ENCODE measurements around the gene MYO18B. TPM values are rescaled to one million over a fixed set of nuclear protein-coding genes. Genes with fewer than 3 reads are reported as not detected.

MYO18B gene
- total RNA-seq, 1 donor from 2014 or later = not detected

DNA sequence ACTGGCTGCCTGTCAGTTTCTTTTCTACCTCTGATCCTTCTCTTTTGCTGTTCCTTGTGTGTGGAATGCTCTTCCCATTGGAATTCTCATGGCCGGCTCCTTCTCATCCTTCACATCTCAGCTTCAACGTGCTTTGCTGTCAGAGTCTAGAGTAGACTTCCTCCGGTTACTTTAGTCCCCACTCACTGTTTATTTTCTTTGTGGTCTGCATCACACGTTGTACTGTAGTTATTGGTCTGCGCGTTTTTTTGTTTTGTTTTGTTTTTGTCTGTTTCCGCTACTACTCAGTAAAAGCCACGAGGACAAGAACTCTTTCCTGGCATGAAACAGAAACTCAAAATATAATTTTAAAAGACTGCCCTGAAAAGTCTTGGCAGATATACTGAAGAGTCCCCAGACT is 305.9 kb downstream of the MYO18B start:
- DNase-seq (ENCODE audit: low read depth) = no peak

DNA sequence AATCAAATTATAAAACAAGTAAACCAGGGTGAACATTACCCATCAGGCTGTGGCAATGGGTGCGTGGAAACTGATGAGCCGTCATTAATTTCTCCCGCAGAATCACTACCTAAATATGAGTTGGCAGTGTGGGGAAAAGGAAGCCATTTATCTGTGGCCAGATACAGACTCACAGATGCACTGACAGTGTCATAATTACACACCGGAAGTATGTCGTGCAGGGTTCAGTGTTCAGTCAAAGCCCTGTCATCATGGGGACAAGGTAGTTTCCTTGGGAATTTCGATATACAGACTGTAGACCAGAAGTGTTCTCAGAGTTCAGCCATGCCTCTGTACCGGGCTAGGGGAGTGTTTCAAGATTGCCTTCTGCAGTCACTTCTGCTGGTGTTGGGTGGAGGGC is 308.1 kb downstream of the MYO18B start:
- DNase-seq (ENCODE audit: low read depth) = no peak

GRCh38 chr22:26053737-26054316 is 311.8 kb downstream of the MYO18B start:
- DNase-seq (ENCODE audit: low read depth) = no peak

- no peak for DNase-seq (ENCODE audit: low read depth)
These were observed 313.0 kb downstream of the MYO18B start for GRCh38 chr22:26054841-26055605.

DNA sequence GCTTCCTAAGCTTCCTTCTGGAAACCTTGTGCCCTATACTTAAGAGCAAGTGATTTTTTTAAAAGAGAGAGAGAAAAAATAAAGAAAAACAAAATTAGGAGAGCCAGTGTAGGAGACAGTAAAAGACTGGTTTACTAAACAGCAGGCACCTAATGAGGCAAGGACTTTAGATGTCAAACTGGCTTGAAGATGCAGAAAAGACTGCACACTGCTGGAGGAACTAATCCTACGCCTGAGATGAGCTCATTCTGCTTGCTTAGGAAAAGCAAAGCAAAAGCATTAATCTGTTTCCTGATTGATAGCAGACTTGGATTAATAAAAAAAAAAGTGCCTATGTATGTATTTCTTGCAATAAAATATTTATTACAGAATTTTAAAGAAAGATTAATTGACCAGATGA is 313.7 kb downstream of the MYO18B start:
- no peak for DNase-seq (ENCODE audit: low read depth)

DNA sequence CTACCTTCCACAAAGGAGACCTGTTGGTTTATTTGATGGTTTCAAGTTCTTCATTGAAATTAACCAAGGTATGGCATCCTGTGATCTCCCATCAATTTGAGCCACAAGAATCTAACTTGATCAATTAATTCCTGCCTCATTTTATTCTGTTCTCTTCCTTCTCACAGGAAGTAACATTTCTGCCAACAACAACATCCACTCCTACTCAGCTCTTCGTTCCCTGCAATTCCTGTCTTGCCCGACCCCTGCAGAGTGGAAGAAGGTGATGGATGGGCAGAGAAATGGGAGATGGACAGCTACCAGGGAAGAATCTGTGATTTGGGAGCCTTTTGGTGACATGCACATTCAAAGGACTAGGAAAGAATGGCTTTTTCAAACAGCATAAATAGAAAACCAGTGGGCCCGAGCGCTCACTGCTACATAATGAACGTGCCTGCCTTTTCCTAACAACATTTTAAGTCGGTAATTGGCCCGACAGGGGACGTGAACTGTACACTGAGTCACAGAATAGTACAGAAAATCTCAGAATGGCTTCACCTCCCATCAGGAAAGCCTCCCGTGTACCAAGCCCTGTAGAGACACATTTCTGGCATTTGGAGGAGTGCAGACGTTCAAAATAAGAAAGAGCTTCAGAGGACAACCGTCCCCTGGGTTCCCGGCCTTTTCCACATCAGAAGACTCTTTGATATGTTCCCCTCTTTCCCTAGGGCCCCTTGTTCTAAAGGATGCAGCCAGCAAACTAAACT is 314.6 kb downstream of the MYO18B start:
- DNase-seq (ENCODE audit: low read depth) = no peak

- no peak for DNase-seq (ENCODE audit: low read depth)
These were observed 315.7 kb downstream of the MYO18B start for GRCh38 chr22:26057731-26058130.

DNA sequence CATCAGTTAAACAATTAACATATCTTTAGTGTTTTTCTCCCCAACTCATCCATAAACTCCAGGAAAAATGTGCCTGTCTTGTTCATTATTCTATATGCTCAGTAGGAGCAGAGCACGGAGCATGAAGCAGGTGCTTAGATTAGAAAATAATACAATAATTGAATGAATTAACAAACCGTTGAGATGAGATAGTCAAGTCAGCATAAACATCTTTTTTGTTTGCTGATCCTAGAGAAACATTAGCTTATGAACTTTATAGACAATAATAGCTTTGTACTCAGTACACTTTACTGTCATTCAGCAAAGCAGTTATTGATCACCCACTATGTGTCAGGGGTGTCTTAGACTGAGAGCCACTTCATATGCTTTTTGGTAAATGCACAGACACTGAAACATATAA is 322.1 kb downstream of the MYO18B start:
- DNase-seq (ENCODE audit: low read depth) = no peak

GRCh38 chr22:26065847-26066246 is 323.9 kb downstream of the MYO18B start:
- DNase-seq (ENCODE audit: low read depth) = no peak

DNA sequence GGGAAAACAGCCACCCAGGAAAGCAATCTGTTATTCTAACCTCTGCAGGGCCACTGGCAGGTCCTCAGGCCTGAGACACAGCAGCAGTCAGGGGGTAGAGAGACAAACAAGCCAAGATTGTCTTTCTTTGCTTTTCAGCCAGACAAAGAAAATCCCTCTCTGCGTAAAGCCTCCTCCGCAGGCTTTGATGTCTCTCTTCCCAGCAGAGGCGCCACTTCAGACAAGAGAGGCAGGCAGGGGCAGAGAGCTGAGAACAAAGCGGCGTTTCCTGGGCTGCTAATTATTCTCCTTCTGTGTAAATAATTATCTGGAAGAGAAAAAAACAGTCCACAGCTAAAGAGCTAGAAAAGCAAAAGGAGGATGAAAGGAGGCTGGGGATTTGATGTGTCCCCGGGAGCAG is 324.5 kb downstream of the MYO18B start:
- DNase-seq (ENCODE audit: low read depth) = no peak

- DNase-seq (ENCODE audit: low read depth) = no peak
These were observed 326.6 kb downstream of the MYO18B start for GRCh38 chr22:26068571-26068970.

GRCh38 chr22:26072621-26073020 is 330.6 kb downstream of the MYO18B start:
- no peak for DNase-seq (ENCODE audit: low read depth)

DNA sequence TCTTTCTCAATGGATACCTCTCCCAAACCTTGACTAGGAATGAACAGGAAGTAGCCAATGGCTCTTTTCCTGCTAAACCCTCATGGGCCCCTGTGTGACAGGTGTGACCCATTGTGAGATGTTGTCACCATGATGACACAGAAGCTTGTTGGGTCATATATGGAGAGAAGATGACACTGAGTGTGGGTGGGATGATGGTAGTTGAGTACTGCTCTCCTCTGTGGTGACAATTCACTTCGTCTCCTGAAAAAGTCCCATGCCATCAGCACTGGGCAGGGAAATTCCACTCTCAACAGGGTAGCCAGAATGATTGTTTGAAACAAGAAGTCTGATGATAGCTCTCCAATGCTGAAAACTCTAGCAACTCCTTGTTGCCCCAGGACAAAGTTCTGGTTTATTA is 333.3 kb downstream of the MYO18B start:
- DNase-seq (ENCODE audit: low read depth) = no peak

- no peak for DNase-seq (ENCODE audit: low read depth)
These were observed 337.0 kb downstream of the MYO18B start for GRCh38 chr22:26079009-26079408.

Other genes starting within 250 kb of the MYO18B start
- gene GRK3, start 177.5 kb upstream of the MYO18B start, total RNA-seq = 0.87 and 2.4 TPM in 2 replicates

Measured in renal cortical epithelial cell (primary cell).